OCI-LY3 (cell line): ENCODE results near the gene HAND1.

Source experiments
- H2AFZ ChIP-seq: fragments of 200-600, 300-600 bp; shearing (Covaris generic); 2 replicates; pipeline ENCODE4 v1.6.0; 2014; ENCODE audit warnings: antibody characterized with exemption, low read depth, low read length
- H3K27ac ChIP-seq: fragments of 200-600, 300-600 bp; sonication (generic); 2 replicates; pipeline ENCODE4 v1.5.1; 2014; ENCODE audit warnings: mild to moderate bottlenecking, low read length, moderate library complexity, mixed read lengths
- H3K27me3 ChIP-seq: fragments of 200-600, 300-600 bp; sonication (generic); 2 replicates; pipeline ENCODE4 v1.6.1; 2014; ENCODE audit warnings: low read depth, low read length, mixed read lengths
- H3K36me3 ChIP-seq: fragments of 200-600, 300-600 bp; sonication (generic); replicated peaks from 2 replicates; pipeline ENCODE3; 2014; ENCODE audit warnings: low read depth, low read length, mixed read lengths
- H3K4me1 ChIP-seq: fragments of 300-600, 200-600 bp; sonication (generic); 2 replicates; pipeline ENCODE4 v1.6.1; 2014; ENCODE audit warnings: low read length, mixed read lengths
- H3K4me2 ChIP-seq: fragments of 200-600, 300-600 bp; sonication (generic); 2 replicates; pipeline ENCODE4 v1.6.1; 2014; ENCODE audit warnings: low read length, mixed read lengths
- H3K4me3 ChIP-seq: fragments of 300-600, 200-600 bp; sonication (generic); 2 replicates; pipeline ENCODE4 v1.5.1; 2014; ENCODE audit warnings: antibody characterized with exemption, mild to moderate bottlenecking, low read length, moderate library complexity
- H3K79me2 ChIP-seq: fragments of 300-600, 200-600 bp; shearing (Covaris generic); 2 replicates; pipeline ENCODE4 v1.6.1; 2014; ENCODE audit warnings: mild to moderate bottlenecking, low read length, mixed read lengths
- H3K9ac ChIP-seq: fragments of 300-600, 200-600 bp; shearing (Covaris generic); 2 replicates; pipeline ENCODE4 v1.6.0; 2014; ENCODE audit warnings: mild to moderate bottlenecking, low read length, moderate library complexity
- H3K9me3 ChIP-seq: fragments of 200-600, 300-600 bp; shearing (Covaris generic); 2 replicates; pipeline ENCODE4 v1.6.1; 2014; ENCODE audit warnings: low read length, mixed read lengths; ENCODE audit not compliant: insufficient read depth
- H4K20me1 ChIP-seq: fragments of 200-600, 300-600 bp; sonication (generic); 2 replicates; pipeline ENCODE4 v1.6.1; 2016; ENCODE audit warnings: low read length, mixed read lengths; ENCODE audit not compliant: insufficient read depth
- CTCF ChIP-seq: fragments of 200-600, 300-600 bp; sonication (generic); IDR thresholded peaks from 2 replicates; pipeline ENCODE4 v1.5.1; 2014; ENCODE audit warnings: antibody characterized with exemption, low read length, low read depth
- EZH2phosphoT487 ChIP-seq: fragments of 200-600 bp; shearing (Covaris generic); IDR thresholded peaks from 2 replicates; pipeline ENCODE4 v1.6.1; 2018; ENCODE audit warnings: antibody characterized with exemption, mixed run types, low read depth

HAND1 gene

GRCh38 chr5:154479944-154480750 lies 2.1 kb upstream of the HAND1 start:
- no peaks in the 10 kb centered on the region for H3K79me2 ChIP-seq
- no peak overlapping the region for H3K4me3 ChIP-seq
- no peaks in the 10 kb centered on the region for H4K20me1 ChIP-seq
- no peaks in the 10 kb centered on the region for H3K9me3 ChIP-seq
- peaks cover 5% of the 10 kb centered on the region for H3K4me1 ChIP-seq
- H3K27me3 ChIP-seq: no peaks in the 10 kb centered on the region
- no peak overlapping the region for H3K4me2 ChIP-seq
- H3K36me3 ChIP-seq: no peaks in the 10 kb centered on the region
- H3K9ac ChIP-seq: no peak overlapping the region
- no peak for TF ChIP-seq CTCF
- no peak for TF ChIP-seq EZH2phosphoT487
- no peak overlapping the region for H3K27ac ChIP-seq
- no peak overlapping the region for H2AFZ ChIP-seq

DNA sequence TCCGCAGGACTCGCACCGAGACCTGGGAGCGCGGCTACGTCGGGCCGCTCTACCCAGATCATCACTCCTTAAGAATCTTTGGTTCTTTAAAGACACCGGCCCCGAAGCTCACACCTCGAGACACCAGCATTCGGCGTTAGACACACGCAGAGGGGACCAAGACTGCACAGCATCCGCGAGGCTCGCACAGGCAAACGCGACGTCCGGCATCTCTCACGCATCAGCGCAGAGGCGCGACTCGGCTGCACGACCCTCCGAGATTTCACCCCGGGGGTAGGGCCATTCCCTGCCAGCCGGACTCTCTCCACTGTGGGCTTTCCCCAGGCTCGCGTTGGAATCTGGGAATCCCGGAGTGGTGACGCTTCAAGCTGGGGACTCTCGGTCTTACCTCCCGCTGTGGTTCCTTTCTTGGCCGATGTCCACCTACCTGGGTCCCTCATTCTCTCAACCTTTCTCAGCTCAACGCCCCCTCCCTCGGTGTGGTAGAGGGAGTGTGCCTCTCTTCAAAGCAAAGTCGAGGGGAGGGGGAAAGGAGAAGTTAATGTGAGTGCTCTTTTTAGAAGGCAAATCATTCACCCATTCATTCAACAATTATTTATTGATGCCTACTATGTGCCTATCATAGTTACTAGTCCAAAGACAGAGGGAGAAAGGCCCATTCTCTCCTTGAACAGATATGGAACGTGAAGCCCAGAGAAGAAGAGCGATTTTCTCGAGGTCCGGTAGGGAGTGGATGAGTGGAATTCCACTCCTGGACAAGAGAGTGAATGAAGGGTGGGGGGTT lies 1.3 kb upstream of the HAND1 start:
- no peak overlapping the region for H3K9ac ChIP-seq
- H4K20me1 ChIP-seq: no peaks in the 10 kb centered on the region
- H3K4me1 ChIP-seq: no peaks in the 10 kb centered on the region; the same call in 1 of the 2 replicates
- H3K27me3 ChIP-seq: no peaks in the 10 kb centered on the region
- no peaks in the 10 kb centered on the region for H3K36me3 ChIP-seq
- H3K4me3 ChIP-seq: no peak overlapping the region
- H2AFZ ChIP-seq: no peak overlapping the region
- no peak overlapping the region for H3K4me2 ChIP-seq
- no peak overlapping the region for H3K27ac ChIP-seq
- TF ChIP-seq EZH2phosphoT487: no peak
- H3K9me3 ChIP-seq: no peaks in the 10 kb centered on the region
- no peaks in the 10 kb centered on the region for H3K79me2 ChIP-seq

DNA sequence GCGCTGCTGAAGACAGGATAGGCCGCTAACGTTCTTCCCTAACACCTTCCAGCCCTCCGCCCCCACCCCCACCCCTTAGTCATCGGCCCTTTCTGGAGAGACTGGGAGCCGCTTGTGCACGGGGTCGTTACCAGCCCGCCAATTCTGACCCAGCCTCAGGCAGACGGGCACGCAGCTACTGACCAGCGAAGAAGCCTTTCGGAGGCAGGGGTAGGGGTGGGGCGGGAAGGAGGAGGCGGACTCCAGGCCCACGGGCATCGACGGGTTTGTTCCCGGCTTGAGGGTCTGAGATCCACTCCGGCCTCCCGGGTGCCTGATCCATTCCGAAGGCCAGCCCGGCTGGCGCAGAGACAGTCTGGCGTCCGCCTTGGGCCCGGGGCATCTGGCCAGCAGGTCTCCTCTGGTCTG lies 729 bp upstream of the HAND1 start:
- no peak overlapping the region for H2AFZ ChIP-seq
- no peaks in the 10 kb centered on the region for H3K36me3 ChIP-seq
- H3K79me2 ChIP-seq: no peaks in the 10 kb centered on the region
- H3K9me3 ChIP-seq: no peaks in the 10 kb centered on the region
- TF ChIP-seq EZH2phosphoT487 (no peak), CTCF (no peak)
- H3K4me1 ChIP-seq: no peaks in the 10 kb centered on the region; the same call in 1 of the 2 replicates
- no peaks in the 10 kb centered on the region for H4K20me1 ChIP-seq
- no peak overlapping the region for H3K4me2 ChIP-seq
- H3K4me3 ChIP-seq: no peak overlapping the region
- H3K9ac ChIP-seq: no peak overlapping the region
- no peaks in the 10 kb centered on the region for H3K27me3 ChIP-seq
- no peak overlapping the region for H3K27ac ChIP-seq

DNA sequence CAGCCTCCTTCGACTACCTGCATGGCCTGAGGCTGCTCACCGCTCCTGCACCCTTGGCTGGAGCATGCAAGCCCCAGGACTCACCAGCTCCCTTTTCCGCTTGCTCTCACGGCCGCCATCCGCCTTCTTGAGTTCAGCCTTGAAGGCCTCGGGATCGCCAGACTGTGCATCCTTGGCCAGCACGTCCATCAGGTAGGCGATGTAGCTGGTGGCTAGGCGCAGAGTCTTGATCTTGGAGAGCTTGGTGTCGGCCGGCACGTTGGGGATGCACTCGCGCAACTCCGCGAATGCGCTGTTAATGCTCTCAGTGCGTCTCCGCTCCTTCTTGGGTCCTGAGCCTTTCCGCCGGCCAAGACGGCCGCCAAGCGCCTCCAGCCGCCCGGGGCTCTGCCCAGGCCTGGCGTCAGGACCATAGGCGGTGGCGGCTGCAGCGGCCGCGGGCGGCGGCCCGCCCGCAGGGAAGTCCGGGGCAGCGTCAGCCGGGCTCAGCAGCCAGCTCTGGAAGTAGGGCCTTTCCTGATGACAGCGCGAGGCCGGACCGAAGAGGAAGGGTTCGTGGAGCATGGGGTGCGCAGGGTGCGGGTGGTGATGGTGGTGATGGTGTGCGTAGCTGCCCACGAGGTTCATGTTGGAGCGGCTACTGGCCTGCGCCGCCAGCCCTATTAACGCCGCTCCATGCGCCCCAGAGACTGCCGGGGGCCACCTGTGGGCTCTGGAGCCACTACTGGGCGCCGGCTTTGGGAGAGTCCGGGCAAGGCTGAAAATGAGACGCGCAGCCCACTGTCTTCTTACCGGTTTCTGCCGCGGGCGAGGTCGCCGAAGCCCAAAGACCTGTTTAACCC lies 424 bp downstream of the HAND1 start:
- Histone ChIP-seq H3K9ac (no peak overlapping the region), H3K4me3 (no peak overlapping the region)

More for the DNA sequence above, 424 bp downstream of the HAND1 start:
- Histone ChIP-seq H3K9me3 (no peaks in the 10 kb centered on the region), H2AFZ (no peak overlapping the region), H3K27ac (no peak overlapping the region), H3K27me3 (no peaks in the 10 kb centered on the region), H3K36me3 (no peaks in the 10 kb centered on the region), H3K4me1 (no peaks in the 10 kb centered on the region; the same call in 1 of the 2 replicates), H4K20me1 (no peaks in the 10 kb centered on the region), H3K4me2 (no peak overlapping the region), H3K79me2 (no peaks in the 10 kb centered on the region)
- TF ChIP-seq EZH2phosphoT487: no peak
- no peak for TF ChIP-seq CTCF
